Upper lobe of right lung (tissue), 1 donor: Measurements from ENCODE around the gene NAT8L. TPM values are rescaled to one million over a fixed set of nuclear protein-coding genes. Genes with fewer than 3 reads are reported as not detected.

Source experiments
- ATAC-seq: fragments of 200-7000 bp; cut with Tn5 transposase; one replicate; pipeline ENCODE4 v1.9.1; 2020; ENCODE audit warnings: mild to moderate bottlenecking, moderate library complexity
- DNase-seq: peaks from one replicate; pipeline ENCODE4 v3.0.0-alpha.2; 2020
- H3K27ac ChIP-seq: fragments of 200-600 bp; one replicate; pipeline ENCODE4 v1.8.0; 2022
- H3K27me3 ChIP-seq: fragments of 200-600 bp; one replicate; pipeline ENCODE4 v1.8.0; 2022; ENCODE audit warnings: mild to moderate bottlenecking
- H3K36me3 ChIP-seq: fragments of 200-600 bp; one replicate; pipeline ENCODE4 v1.8.0; 2022
- H3K4me1 ChIP-seq: fragments of 200-600 bp; one replicate; pipeline ENCODE4 v1.8.0; 2022
- H3K4me3 ChIP-seq: fragments of 200-600 bp; one replicate; pipeline ENCODE4 v1.8.0; 2022; ENCODE audit warnings: mild to moderate bottlenecking
- H3K9me3 ChIP-seq: fragments of 200-600 bp; one replicate; pipeline ENCODE4 v1.8.0; 2022
- intact Hi-C: fragments of 100-400 bp; cut with DNase I; formaldehyde crosslinking; loops from one replicate; pipeline ENCODE4 v1.11.0; 2022
- total RNA-seq: library from RNA; stranded (reverse); fragmentation: NEBNext Ultra II Directional; extraction: Animal tissue kit (Norgen Biotek cat#: 25700); gene quantifications from one replicate; pipeline ENCODE4 v1.2.1, GENCODE V29; 2021
- TF ChIP-seq, protein P1 (sequence below): fragments of 200-600 bp; IDR thresholded peaks from one replicate; pipeline ENCODE4 v1.8.0; 2022; ENCODE audit warnings: antibody characterized with exemption
- donor health status: DM: no; HTN: yes; CAD: no; lungs with severe emphysema.

Gene NAT8L
- total RNA-seq, 1 donor from 2014 or later = 0.46 TPM

DNA sequence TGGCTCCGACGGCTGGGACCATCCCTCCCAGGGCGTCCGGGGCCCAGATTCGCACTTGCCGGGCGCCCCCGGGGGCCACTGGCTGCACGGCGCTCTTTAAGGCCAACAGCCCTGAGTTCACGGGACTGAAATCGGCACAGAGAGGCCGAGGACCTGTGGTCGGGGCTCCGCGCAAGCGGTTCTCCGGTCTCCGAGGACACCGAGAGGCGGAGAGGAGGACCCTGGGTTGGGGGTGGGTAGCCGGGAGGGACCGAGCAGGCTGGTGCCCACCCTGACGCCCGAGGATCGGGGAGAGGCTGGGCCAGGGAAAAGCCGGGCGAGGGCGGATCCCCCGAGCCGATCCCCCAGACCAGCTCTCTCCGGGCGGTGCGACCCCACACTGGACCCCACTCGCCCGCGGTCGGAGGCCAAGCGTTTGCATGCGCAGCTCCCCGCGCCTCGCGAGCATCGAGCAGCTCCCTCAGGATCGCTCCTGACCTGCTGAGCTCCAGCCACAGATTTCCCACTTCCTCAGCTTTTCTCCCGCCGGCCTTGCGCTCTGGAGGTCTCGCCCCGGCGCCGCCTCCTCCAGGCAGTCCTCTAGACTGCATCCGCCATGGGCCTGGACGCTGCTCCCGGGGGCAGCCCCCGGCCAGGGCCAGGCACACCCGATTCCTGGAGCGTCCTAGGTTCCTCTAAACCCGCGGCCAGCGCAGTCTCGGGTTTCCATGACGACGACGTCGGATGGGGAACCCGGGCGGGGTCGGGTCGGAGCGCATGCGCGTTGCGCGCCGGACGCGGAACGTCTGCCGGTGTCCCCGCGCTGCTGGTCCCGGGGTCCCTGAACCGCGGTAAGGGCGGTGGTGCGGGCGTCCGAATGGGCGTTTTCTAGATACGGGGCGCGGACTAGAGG, 17.6 kb upstream of the NAT8L start:
- H3K36me3 ChIP-seq = no peaks in the 10 kb centered on the region
- no peaks in the 10 kb centered on the region for H3K9me3 ChIP-seq
- DNase-seq (peak; percentile 92), ATAC-seq (peak; percentile 81)
- intact Hi-C loops = no loop called here
- peak overlapping the region; percentile 66 for H3K4me3 ChIP-seq
- no peak overlapping the region for H3K27ac ChIP-seq
- H3K4me1 ChIP-seq = peaks cover 18% of the 10 kb centered on the region
- TF ChIP-seq, protein P1, sequence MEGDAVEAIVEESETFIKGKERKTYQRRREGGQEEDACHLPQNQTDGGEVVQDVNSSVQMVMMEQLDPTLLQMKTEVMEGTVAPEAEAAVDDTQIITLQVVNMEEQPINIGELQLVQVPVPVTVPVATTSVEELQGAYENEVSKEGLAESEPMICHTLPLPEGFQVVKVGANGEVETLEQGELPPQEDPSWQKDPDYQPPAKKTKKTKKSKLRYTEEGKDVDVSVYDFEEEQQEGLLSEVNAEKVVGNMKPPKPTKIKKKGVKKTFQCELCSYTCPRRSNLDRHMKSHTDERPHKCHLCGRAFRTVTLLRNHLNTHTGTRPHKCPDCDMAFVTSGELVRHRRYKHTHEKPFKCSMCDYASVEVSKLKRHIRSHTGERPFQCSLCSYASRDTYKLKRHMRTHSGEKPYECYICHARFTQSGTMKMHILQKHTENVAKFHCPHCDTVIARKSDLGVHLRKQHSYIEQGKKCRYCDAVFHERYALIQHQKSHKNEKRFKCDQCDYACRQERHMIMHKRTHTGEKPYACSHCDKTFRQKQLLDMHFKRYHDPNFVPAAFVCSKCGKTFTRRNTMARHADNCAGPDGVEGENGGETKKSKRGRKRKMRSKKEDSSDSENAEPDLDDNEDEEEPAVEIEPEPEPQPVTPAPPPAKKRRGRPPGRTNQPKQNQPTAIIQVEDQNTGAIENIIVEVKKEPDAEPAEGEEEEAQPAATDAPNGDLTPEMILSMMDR = no peak
- H3K27me3 ChIP-seq = peaks cover 45% of the 10 kb centered on the region

DNA sequence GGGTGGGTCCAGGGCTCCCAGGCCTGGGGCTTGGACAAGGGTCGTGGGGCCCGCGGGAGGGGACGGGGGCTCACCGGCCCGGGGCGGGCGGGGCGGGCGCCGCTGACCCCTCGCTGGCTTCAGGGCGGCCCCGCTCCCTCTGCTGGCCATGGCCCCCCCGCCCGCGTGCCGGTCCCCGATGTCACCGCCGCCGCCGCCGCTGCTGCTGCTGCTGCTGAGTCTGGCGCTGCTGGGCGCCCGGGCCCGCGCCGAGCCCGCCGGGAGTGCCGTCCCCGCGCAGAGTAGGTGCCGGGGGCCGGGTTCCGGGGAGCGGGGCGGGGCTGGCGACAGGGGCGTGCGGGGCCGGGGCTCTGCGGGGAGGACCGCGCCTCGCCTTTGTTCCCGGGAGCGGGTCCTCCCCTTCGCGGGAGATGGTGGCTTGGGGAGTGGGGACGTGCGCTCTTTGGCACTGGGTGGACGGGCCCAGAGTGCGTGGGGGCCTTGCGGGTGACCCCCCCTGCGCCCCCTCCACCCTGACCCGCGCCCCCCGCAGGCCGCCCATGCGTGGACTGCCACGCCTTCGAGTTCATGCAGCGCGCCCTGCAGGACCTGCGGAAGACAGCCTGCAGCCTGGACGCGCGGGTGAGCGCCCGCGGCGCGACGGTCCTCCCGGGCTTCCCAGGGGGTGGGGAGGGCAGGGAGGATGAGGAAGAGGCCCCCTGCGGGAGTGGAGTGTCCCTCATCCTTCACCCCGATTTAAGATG, 16.8 kb upstream of the NAT8L start:
- peaks cover 18% of the 10 kb centered on the region for H3K4me1 ChIP-seq
- H3K27ac ChIP-seq = no peak overlapping the region
- H3K36me3 ChIP-seq = no peaks in the 10 kb centered on the region
- peak overlapping the region; percentile 66 for H3K4me3 ChIP-seq
- DNase-seq (peak; percentile 69), ATAC-seq (peak; percentile 41)
- TF ChIP-seq, protein P1 = no peak
- intact Hi-C loops = no loop called here
- H3K9me3 ChIP-seq = no peaks in the 10 kb centered on the region
- H3K27me3 ChIP-seq = peaks cover 54% of the 10 kb centered on the region

DNA sequence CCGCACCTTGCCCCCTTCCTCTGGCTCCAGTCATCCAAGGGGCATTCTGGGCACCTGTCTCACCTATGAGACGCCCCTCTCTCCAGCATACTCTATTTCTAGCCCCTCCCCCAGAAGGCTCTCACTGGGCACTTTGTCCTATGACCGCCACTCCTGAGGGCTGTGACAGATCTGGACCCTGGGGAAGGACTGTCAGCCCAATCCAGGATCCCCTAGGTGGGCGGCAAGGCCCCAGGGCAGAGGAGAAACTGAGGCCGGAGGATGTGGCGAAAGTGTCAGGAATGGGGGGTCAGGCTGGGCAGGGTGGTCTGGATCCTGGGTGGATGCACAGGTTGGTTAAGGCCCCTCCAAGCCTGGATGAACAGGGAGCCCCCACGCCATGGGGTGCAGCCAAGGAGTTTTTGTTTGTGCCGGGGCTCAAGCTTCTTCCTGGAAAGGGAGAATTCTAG, 16.2 kb upstream of the NAT8L start:
- Histone ChIP-seq H3K4me3 (no peak overlapping the region), H3K36me3 (no peaks in the 10 kb centered on the region), H3K27me3 (peaks cover 60% of the 10 kb centered on the region), H3K9me3 (no peaks in the 10 kb centered on the region), H3K27ac (no peak overlapping the region), H3K4me1 (peaks cover 18% of the 10 kb centered on the region)
- intact Hi-C loops = no loop called here
- DNase-seq (peak; percentile 48), ATAC-seq (no peak)
- TF ChIP-seq, protein P1 = no peak

GRCh38 chr4:2043396-2044118, 15.6 kb upstream of the NAT8L start:
- ATAC-seq (no peak), DNase-seq (peak; percentile 60)
- intact Hi-C loops = no loop called here
- Histone ChIP-seq H3K4me3 (no peak overlapping the region), H3K4me1 (peaks cover 18% of the 10 kb centered on the region), H3K9me3 (no peaks in the 10 kb centered on the region), H3K27me3 (peaks cover 63% of the 10 kb centered on the region), H3K36me3 (no peaks in the 10 kb centered on the region), H3K27ac (no peak overlapping the region)
- TF ChIP-seq, protein P1 = no peak

DNA sequence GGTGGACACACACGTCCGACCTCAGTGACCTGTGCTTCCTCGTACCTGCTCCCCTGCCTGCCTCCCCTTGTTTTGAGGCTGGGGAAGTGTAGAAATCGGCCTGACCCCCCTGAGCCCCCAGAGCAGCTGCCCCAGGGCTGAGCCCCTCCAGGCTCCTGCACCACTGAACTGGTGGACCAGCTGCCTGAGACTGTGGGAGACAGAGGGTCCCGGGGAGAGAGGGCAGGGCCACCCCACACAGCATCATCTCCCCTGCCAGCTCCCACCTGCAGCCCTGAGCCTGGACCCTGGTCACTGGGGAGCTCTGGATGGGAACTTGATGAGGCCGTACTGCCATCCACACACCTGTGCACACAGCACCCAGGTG, 15.0 kb upstream of the NAT8L start:
- ATAC-seq (no peak), DNase-seq (no peak)
- intact Hi-C loops = no loop called here
- Histone ChIP-seq H3K27me3 (peaks cover 59% of the 10 kb centered on the region), H3K4me1 (peaks cover 18% of the 10 kb centered on the region), H3K36me3 (no peaks in the 10 kb centered on the region), H3K4me3 (no peak overlapping the region), H3K9me3 (no peaks in the 10 kb centered on the region), H3K27ac (no peak overlapping the region)
- TF ChIP-seq, protein P1 = no peak
